Neural progenitor cell (in vitro differentiated cells): Measurements from ENCODE around the gene UBE2V1.

Source experiments
- CTCF ChIP-seq: fragments of 200-600 bp; sonication (generic); IDR thresholded peaks from 2 replicates; pipeline ENCODE4 v1.5.1; 2017; ENCODE audit warnings: antibody characterized with exemption, mild to moderate bottlenecking
- EZH2 ChIP-seq: fragments of 200-600 bp; sonication (generic); IDR thresholded peaks from 2 replicates; pipeline ENCODE4 v1.6.1; 2017; ENCODE audit warnings: antibody characterized with exemption, mild to moderate bottlenecking, moderate library complexity
- EZH2phosphoT487 ChIP-seq: fragments of 200-600 bp; sonication (generic); IDR thresholded peaks from 2 replicates; pipeline ENCODE4 v1.6.1; 2017; ENCODE audit warnings: antibody characterized with exemption

GRCh38 chr20:50089787-50090177 lies 23.2 kb downstream of the UBE2V1 start:
- TF ChIP-seq EZH2 (no peak), CTCF (no peak), EZH2phosphoT487 (no peak)
